H9 (cell line): Measurements from ENCODE around the gene TNRC6C. TPM values are rescaled to one million over a fixed set of nuclear protein-coding genes. Genes with fewer than 3 reads are reported as not detected.

Source experiments
- DNase-seq: peaks from one replicate; pipeline ENCODE4 v3.0.0-alpha.2; 2017
- H2AFZ ChIP-seq: one replicate; pipeline ENCODE4 v1.6.1; 2013; ENCODE audit warnings: mild to moderate bottlenecking, low read length, control low read depth, moderate library complexity
- H2AK5ac ChIP-seq: 2 replicates; pipeline ENCODE4 v1.6.1; 2013; ENCODE audit warnings: low read length, control low read depth, mixed read lengths; ENCODE audit not compliant: insufficient read length
- H2BK120ac ChIP-seq: one replicate; pipeline ENCODE4 v1.6.1; 2013; ENCODE audit warnings: low read depth, mild to moderate bottlenecking, low read length, control low read depth, inconsistent platforms; ENCODE audit not compliant: poor library complexity, severe bottlenecking
- H2BK12ac ChIP-seq: 2 replicates; pipeline ENCODE4 v1.6.1; 2013; ENCODE audit warnings: low read length, control low read depth, mixed read lengths, low read depth; ENCODE audit not compliant: insufficient read length
- H2BK15ac ChIP-seq: 2 replicates; pipeline ENCODE4 v1.6.1; 2013; ENCODE audit warnings: low read depth, low read length, control low read depth
- H2BK20ac ChIP-seq: one replicate; pipeline ENCODE4 v1.6.1; 2013; ENCODE audit warnings: low read depth, mild to moderate bottlenecking, low read length, control low read depth, inconsistent platforms; ENCODE audit not compliant: poor library complexity, severe bottlenecking
- H2BK5ac ChIP-seq: 2 replicates; pipeline ENCODE4 v1.6.1; 2013; ENCODE audit warnings: low read length, control low read depth, mixed read lengths; ENCODE audit not compliant: insufficient read length
- H3K14ac ChIP-seq: 2 replicates; pipeline ENCODE4 v1.6.1; 2013; ENCODE audit warnings: low read length, control low read depth; ENCODE audit not compliant: insufficient read depth
- H3K18ac ChIP-seq: 2 replicates; pipeline ENCODE4 v1.6.1; 2013; ENCODE audit warnings: low read depth, mild to moderate bottlenecking, mixed read lengths, low read length, control low read depth; ENCODE audit not compliant: insufficient read length
- H3K23ac ChIP-seq: 2 replicates; pipeline ENCODE4 v1.6.1; 2013; ENCODE audit warnings: low read length, control low read depth, mixed read lengths, low read depth; ENCODE audit not compliant: insufficient read length
- H3K23me2 ChIP-seq: 2 replicates; pipeline ENCODE4 v1.6.1; 2013; ENCODE audit warnings: low read depth, mild to moderate bottlenecking, mixed read lengths, low read length, control low read depth; ENCODE audit not compliant: insufficient read length, poor library complexity, severe bottlenecking
- H3K27ac ChIP-seq: 2 replicates; pipeline ENCODE4 v1.5.1; 2013; ENCODE audit warnings: low read length, control low read depth, mixed read lengths, low read depth; ENCODE audit not compliant: insufficient read length
- H3K27me3 ChIP-seq: 2 replicates; pipeline ENCODE4 v1.6.1; 2013; ENCODE audit warnings: low read length, control low read depth, inconsistent platforms; ENCODE audit not compliant: insufficient read depth
- H3K4ac ChIP-seq: 2 replicates; pipeline ENCODE4 v1.6.1; 2013; ENCODE audit warnings: low read depth, mild to moderate bottlenecking, control low read depth, inconsistent platforms, low read length, moderate library complexity
- H3K4me1 ChIP-seq: 2 replicates; pipeline ENCODE4 v1.6.1; 2013; ENCODE audit warnings: low read length, control low read depth, inconsistent platforms; ENCODE audit not compliant: insufficient read depth
- H3K4me2 ChIP-seq: 2 replicates; pipeline ENCODE4 v1.6.1; 2013; ENCODE audit warnings: low read length, control low read depth, mixed read lengths; ENCODE audit not compliant: insufficient read length, insufficient read depth
- H3K56ac ChIP-seq: 2 replicates; pipeline ENCODE4 v1.6.1; 2013; ENCODE audit warnings: low read depth, mild to moderate bottlenecking, mixed read lengths, low read length, control low read depth; ENCODE audit not compliant: insufficient read length
- H3K79me1 ChIP-seq: 2 replicates; pipeline ENCODE4 v1.6.1; 2013; ENCODE audit warnings: low read depth, mild to moderate bottlenecking, moderate library complexity, low read length, control low read depth, inconsistent platforms; ENCODE audit not compliant: insufficient read depth, poor library complexity, severe bottlenecking
- H3K79me2 ChIP-seq: 2 replicates; pipeline ENCODE4 v1.6.1; 2013; ENCODE audit warnings: low read length, control low read depth, inconsistent platforms; ENCODE audit not compliant: insufficient read depth
- H3K9ac ChIP-seq: 2 replicates; pipeline ENCODE4 v1.6.1; 2013; ENCODE audit warnings: low read length, control low read depth, mixed read lengths; ENCODE audit not compliant: insufficient read length; ENCODE audit errors: extremely low read depth
- H3K9me3 ChIP-seq: one replicate; pipeline ENCODE4 v1.6.1; 2013; ENCODE audit warnings: low read depth, low read length, inconsistent platforms; ENCODE audit not compliant: control insufficient read depth
- H3T11ph ChIP-seq: one replicate; pipeline ENCODE4 v1.6.1; 2013; ENCODE audit warnings: mild to moderate bottlenecking, low read length, control low read depth, inconsistent platforms
- H4K20me1 ChIP-seq: one replicate; pipeline ENCODE4 v1.6.1; 2013; ENCODE audit not compliant: control insufficient read depth, insufficient read length, insufficient read depth
- H4K5ac ChIP-seq: 2 replicates; pipeline ENCODE4 v1.6.1; 2013; ENCODE audit warnings: low read depth, mild to moderate bottlenecking, mixed read lengths, low read length, control low read depth; ENCODE audit not compliant: insufficient read length
- H4K8ac ChIP-seq: replicated peaks from 2 replicates; pipeline ENCODE4 v1.6.1; 2013; ENCODE audit warnings: low read length, control low read depth, mixed read lengths, low read depth; ENCODE audit not compliant: insufficient read length
- H4K91ac ChIP-seq: 2 replicates; pipeline ENCODE4 v1.6.1; 2013; ENCODE audit warnings: low read depth, mild to moderate bottlenecking, moderate library complexity, mixed read lengths, low read length, control low read depth; ENCODE audit not compliant: insufficient read length
- H3K27ac Mint-ChIP-seq, 3 experiments: 2 replicates in 2 of 3; 3 replicates in 1 of 3; pipeline ENCODE4 v1.8.0; 2020 to 2021; ENCODE audit warnings: mixed read lengths in 3 of 3, mild to moderate bottlenecking in 1 of 3, moderate library complexity in 1 of 3
- H3K27me3 Mint-ChIP-seq: 2 replicates; pipeline ENCODE4 v1.8.0; 2021; ENCODE audit warnings: low read depth, mild to moderate bottlenecking, moderate library complexity, mixed read lengths
- H3K36me3 Mint-ChIP-seq, 3 experiments: 2 replicates in 2 of 3; 3 replicates in 1 of 3; pipeline ENCODE4 v1.8.0; 2020 to 2021; ENCODE audit warnings: low read depth in 3 of 3, mixed read lengths in 3 of 3; ENCODE audit not compliant: insufficient read depth in 1 of 3
- H3K4me1 Mint-ChIP-seq, 2 experiments: 2 replicates each; pipeline ENCODE4 v1.8.0; 2020; ENCODE audit warnings: mixed read lengths in 2 of 2
- H3K4me3 Mint-ChIP-seq, 2 experiments: 2 replicates in 1 of 2; 3 replicates in 1 of 2; pipeline ENCODE4 v1.8.0; 2020 to 2021; ENCODE audit warnings: mild to moderate bottlenecking in 2 of 2, mixed read lengths in 2 of 2, moderate library complexity in 1 of 2
- H3K9me3 Mint-ChIP-seq, 2 experiments: 2 replicates in 1 of 2; 3 replicates in 1 of 2; pipeline ENCODE4 v1.8.0; 2020; ENCODE audit warnings: mild to moderate bottlenecking in 2 of 2, mixed read lengths in 2 of 2, moderate library complexity in 1 of 2
- CTCF ChIP-seq: fragments of 200-600 bp; sonication (generic); conservative IDR thresholded peaks from 3 replicates; pipeline ENCODE4 v1.8.0; 2021; ENCODE audit warnings: antibody characterized with exemption, mild to moderate bottlenecking
- WGBS: extraction: QIAGEN DNeasy Blood & Tissue Kit; methylation state at CpG from one replicate; pipeline ENCODE4 v1.1.7; 2013; ENCODE audit warnings: missing lambda C conversion rate, low lambda C conversion rate, mixed read lengths; ENCODE audit not compliant: insufficient read length; ENCODE audit errors: extremely low coverage; 5-methylcytosine and 5-hydroxymethylcytosine counted together
- total RNA-seq: library from RNA; stranded (reverse); gene quantifications from 2 replicates; pipeline ENCODE4 v1.2.1, GENCODE V29; 2021

TNRC6C gene
- total RNA-seq, 1 experiment from 2014 or later: 24.7 TPM

GRCh38 chr17:78014646-78015045 is 56.1 kb downstream of the TNRC6C start:
- no peak overlapping the region for H2AK5ac ChIP-seq
- H3K4me2 ChIP-seq: no peak overlapping the region
- no peaks in the 10 kb centered on the region for H3K79me2 ChIP-seq
- no peak overlapping the region for H3K23ac ChIP-seq
- H3K4me1 ChIP-seq: no peaks in the 10 kb centered on the region
- no peak overlapping the region for H3K27ac Mint-ChIP-seq
- H3K4me3 Mint-ChIP-seq: no peak overlapping the region
- no peak overlapping the region for H3T11ph ChIP-seq
- no peaks in the 10 kb centered on the region for H3K27me3 Mint-ChIP-seq
- H4K5ac ChIP-seq: no peak overlapping the region
- H3K56ac ChIP-seq: no peak overlapping the region
- no peaks in the 10 kb centered on the region; a peak in 1 of 7 replicates for H3K36me3 Mint-ChIP-seq
- no peak overlapping the region for H3K18ac ChIP-seq
- H3K23me2 ChIP-seq: no peaks in the 10 kb centered on the region
- peaks cover 9 to 13% of the 10 kb centered on the region in 2 experiments for H3K4me1 Mint-ChIP-seq
- H3K27me3 ChIP-seq: no peaks in the 10 kb centered on the region
- H3K9ac ChIP-seq: no peak overlapping the region
- DNase-seq: no peak
- no peak overlapping the region for H2AFZ ChIP-seq
- TF ChIP-seq CTCF: no peak
- no peak overlapping the region for H3K27ac ChIP-seq
- no CpG with 5 or more reads among the region's 5 CpGs for WGBS
- no peaks in the 10 kb centered on the region for H3K79me1 ChIP-seq
- no peaks in the 10 kb centered on the region for H3K9me3 ChIP-seq
- no peak overlapping the region for H4K91ac ChIP-seq
- no peaks in the 10 kb centered on the region for H4K20me1 ChIP-seq
- no peak overlapping the region for H2BK12ac ChIP-seq
- H4K8ac ChIP-seq: no peak overlapping the region
- H2BK5ac ChIP-seq: no peak overlapping the region
- no peak overlapping the region for H2BK20ac ChIP-seq
- no peaks in the 10 kb centered on the region for H3K9me3 Mint-ChIP-seq
- H3K14ac ChIP-seq: no peak overlapping the region
- H2BK120ac ChIP-seq: no peak overlapping the region
- H3K4ac ChIP-seq: no peak overlapping the region
- H2BK15ac ChIP-seq: no peak overlapping the region
